Medulla oblongata (tissue), 1 donor: ENCODE measurements around the gene NELFB.

Experiments
- DNase-seq: peaks from one replicate; pipeline ENCODE4 v3.0.0-alpha.2; 2015; ENCODE audit errors: extremely low spot score

NELFB gene

GRCh38 chr9:137314561-137315560 lies 59.7 kb downstream of the NELFB start:
- no peak for DNase-seq

- no peak for DNase-seq
These were observed 60.5 kb downstream of the NELFB start for GRCh38 chr9:137315581-137316011.

GRCh38 chr9:137316012-137316981 lies 61.2 kb downstream of the NELFB start:
- no peak for DNase-seq

GRCh38 chr9:137317021-137317717 lies 62.0 kb downstream of the NELFB start:
- no peak for DNase-seq

- DNase-seq: no peak
These were observed 62.8 kb downstream of the NELFB start for GRCh38 chr9:137317718-137318511.

GRCh38 chr9:137318602-137319001 lies 63.5 kb downstream of the NELFB start:
- no peak for DNase-seq

GRCh38 chr9:137319011-137319738 lies 64.0 kb downstream of the NELFB start:
- peak; percentile 63 for DNase-seq

- no peak for DNase-seq
These were observed 64.8 kb downstream of the NELFB start for GRCh38 chr9:137319739-137320551.

- DNase-seq: no peak
These were observed 65.6 kb downstream of the NELFB start for GRCh38 chr9:137320555-137321384.

GRCh38 chr9:137321726-137322361 lies 66.7 kb downstream of the NELFB start:
- DNase-seq: no peak
